H1 (cell line): ENCODE measurements around the gene TMC3. TPM values are rescaled to one million over a fixed set of nuclear protein-coding genes. Genes with fewer than 3 reads are reported as not detected.

Experiments used
- CTCF ChIA-PET: fragments of 300-600 bp; sonication (Branson Sonifier 250); formaldehyde crosslinking; loops from one replicate; lab custom pipeline; 2021; ENCODE audit not compliant: partially characterized antibody; lab: Charles Lee
- POLR2A ChIA-PET: fragments of 300-600 bp; sonication (Branson Sonifier 250); formaldehyde crosslinking; loops from one replicate; lab custom pipeline; 2021; ENCODE audit warnings: inconsistent platforms; ENCODE audit not compliant: partially characterized antibody; lab: Charles Lee
- DNase-seq, 2 experiments: peaks; one replicate each; pipeline versions ENCODE4 v3.0.0 to v3.0.0-alpha.2; 2010 to 2022; ENCODE audit warnings: low spot score in 2 of 2, low read depth in 1 of 2, mixed read lengths in 1 of 2
- FAIRE-seq: peaks from 2 replicates; lab custom pipeline; 2011; peaks lifted over from hg19 to GRCh38; lab: Jason Lieb, UNC
- H2AFZ ChIP-seq: 2 replicates; pipeline ENCODE4 v1.8.1; 2012; ENCODE audit warnings: low read length, inconsistent platforms
- H2AK5ac ChIP-seq: 2 replicates; pipeline ENCODE4 v1.6.1; 2013; ENCODE audit warnings: low read depth, low read length
- H2BK120ac ChIP-seq: replicated peaks from 2 replicates; pipeline ENCODE3; 2013; ENCODE audit warnings: low read depth, low read length, inconsistent platforms
- H2BK12ac ChIP-seq: 2 replicates; pipeline ENCODE4 v1.6.1; 2013; ENCODE audit warnings: low read depth, low read length
- H2BK15ac ChIP-seq: 2 replicates; pipeline ENCODE4 v1.6.1; 2013; ENCODE audit warnings: low read length
- H2BK20ac ChIP-seq: 2 replicates; pipeline ENCODE4 v1.6.1; 2013; ENCODE audit warnings: low read length
- H2BK5ac ChIP-seq: 2 replicates; pipeline ENCODE4 v1.6.1; 2013; ENCODE audit warnings: low read depth, low read length
- H3K14ac ChIP-seq: 2 replicates; pipeline ENCODE4 v1.6.1; 2013; ENCODE audit warnings: inconsistent platforms; ENCODE audit not compliant: insufficient read length
- H3K18ac ChIP-seq: 2 replicates; pipeline ENCODE4 v1.6.1; 2013; ENCODE audit warnings: low read length; ENCODE audit errors: extremely low read depth
- H3K23ac ChIP-seq: 2 replicates; pipeline ENCODE4 v1.6.1; 2013; ENCODE audit warnings: inconsistent platforms; ENCODE audit not compliant: insufficient read length
- H3K23me2 ChIP-seq: 2 replicates; pipeline ENCODE4 v1.6.1; 2013; ENCODE audit warnings: low read depth, low read length
- H3K27ac ChIP-seq: 2 replicates; pipeline ENCODE4 v1.6.1; 2011; ENCODE audit warnings: low read depth, low read length, inconsistent platforms
- H3K27me3 ChIP-seq, 4 experiments: replicated peaks in 1 of 4; 1 replicate in 1 of 4; 2 replicates in 3 of 4; pipeline versions ENCODE4 v1.6.1 to v1.8.1; 2011 to 2013; ENCODE audit warnings: low read length in 3 of 4, mild to moderate bottlenecking in 3 of 4, inconsistent platforms in 2 of 4, mixed read lengths in 2 of 4, moderate library complexity in 1 of 4; ENCODE audit not compliant: control insufficient read depth in 3 of 4, insufficient read depth in 3 of 4; ENCODE audit errors: extremely low read depth in 1 of 4
- H3K36me3 ChIP-seq, 4 experiments: 2 replicates each; pipeline versions ENCODE4 v1.6.1 to v1.8.1; 2011 to 2013; ENCODE audit warnings: mild to moderate bottlenecking in 4 of 4, low read length in 3 of 4, moderate library complexity in 2 of 4, control low read depth in 1 of 4, inconsistent platforms in 1 of 4; ENCODE audit not compliant: insufficient read depth in 4 of 4, control insufficient read depth in 2 of 4
- H3K4ac ChIP-seq: replicated peaks from 2 replicates; pipeline ENCODE3; 2013; ENCODE audit warnings: low read length, low read depth, mixed read lengths, inconsistent platforms; ENCODE audit not compliant: insufficient read length
- H3K4me1 ChIP-seq, 4 experiments: replicated peaks in 1 of 4; 1 replicate in 1 of 4; 2 replicates in 3 of 4; pipeline versions ENCODE4 v1.6.1 to v1.8.1; 2011 to 2013; ENCODE audit warnings: low read length in 3 of 4, inconsistent platforms in 2 of 4, mixed read lengths in 1 of 4; ENCODE audit not compliant: insufficient read depth in 4 of 4, control insufficient read depth in 3 of 4
- H3K4me2 ChIP-seq, 2 experiments: 2 replicates each; pipeline versions ENCODE4 v1.6.1 to v1.8.1; 2011 to 2013; ENCODE audit warnings: low read depth in 2 of 2, low read length in 2 of 2, control low read depth in 1 of 2, inconsistent platforms in 1 of 2, mild to moderate bottlenecking in 1 of 2; ENCODE audit not compliant: insufficient read depth in 1 of 2
- H3K4me3 ChIP-seq, 4 experiments: fragments of 200-600, 300-600 bp in 1 of 4; sonication (generic), shearing (Covaris generic), sonication (Bioruptor Twin) in 1 of 4; 2 replicates each; pipeline versions ENCODE4 v1.5.1 to v1.8.1; 2011 to 2016; ENCODE audit warnings: low read length in 4 of 4, low read depth in 3 of 4, control low read depth in 2 of 4, inconsistent platforms in 2 of 4, mild to moderate bottlenecking in 2 of 4, mixed read lengths in 1 of 4, moderate library complexity in 1 of 4; ENCODE audit not compliant: insufficient read depth in 2 of 4; ENCODE audit errors: extremely low read depth in 1 of 4
- H3K56ac ChIP-seq: replicated peaks from 2 replicates; pipeline ENCODE3; 2013; ENCODE audit warnings: low read depth, mild to moderate bottlenecking, mixed read lengths, low read length, inconsistent platforms; ENCODE audit not compliant: insufficient read length
- H3K79me1 ChIP-seq: 2 replicates; pipeline ENCODE4 v1.6.1; 2013; ENCODE audit warnings: low read depth, low read length, control low read depth
- H3K79me2 ChIP-seq, 2 experiments: 2 replicates each; pipeline versions ENCODE4 v1.6.1 to v1.8.1; 2012 to 2013; ENCODE audit warnings: low read length in 2 of 2, mild to moderate bottlenecking in 2 of 2, inconsistent platforms in 1 of 2; ENCODE audit not compliant: insufficient read depth in 2 of 2, control insufficient read depth in 1 of 2
- H3K9ac ChIP-seq, 4 experiments: replicated peaks in 1 of 4; 1 replicate in 1 of 4; 2 replicates in 3 of 4; pipeline versions ENCODE4 v1.6.1 to v1.8.1; 2011 to 2013; ENCODE audit warnings: low read depth in 3 of 4, low read length in 3 of 4, control low read depth in 2 of 4, mild to moderate bottlenecking in 2 of 4, moderate library complexity in 2 of 4, inconsistent platforms in 1 of 4; ENCODE audit errors: extremely low read depth in 1 of 4
- H3K9me3 ChIP-seq, 2 experiments: 2 replicates each; pipeline versions ENCODE4 v1.6.1 to v1.8.1; 2012 to 2013; ENCODE audit warnings: mild to moderate bottlenecking in 2 of 2, moderate library complexity in 2 of 2, control low read depth in 1 of 2, inconsistent platforms in 1 of 2, low read depth in 1 of 2, low read length in 1 of 2, mixed read lengths in 1 of 2; ENCODE audit not compliant: insufficient read depth in 2 of 2
- H4K20me1 ChIP-seq, 2 experiments: replicated peaks in 1 of 2; 2 replicates each; pipeline versions ENCODE3 to v1.8.1; 2011 to 2013; ENCODE audit warnings: inconsistent platforms in 2 of 2, low read length in 2 of 2, mild to moderate bottlenecking in 1 of 2; ENCODE audit not compliant: insufficient read depth in 2 of 2, control insufficient read depth in 1 of 2
- H4K5ac ChIP-seq: 2 replicates; pipeline ENCODE4 v1.6.1; 2013; ENCODE audit warnings: low read length, low read depth, mixed read lengths, inconsistent platforms; ENCODE audit not compliant: insufficient read length
- H4K8ac ChIP-seq: 2 replicates; pipeline ENCODE4 v1.8.0; 2013; ENCODE audit warnings: mild to moderate bottlenecking, moderate library complexity, low read length, inconsistent platforms; ENCODE audit not compliant: insufficient read depth; ENCODE audit errors: extremely low read depth
- H4K91ac ChIP-seq: replicated peaks from 2 replicates; pipeline ENCODE3; 2013; ENCODE audit warnings: low read length, mixed read lengths, inconsistent platforms; ENCODE audit not compliant: insufficient read length
- ASH2L ChIP-seq: fragments of 200-600, 300-600 bp; sonication (generic); IDR thresholded peaks from one replicate; pipeline ENCODE4 v1.7.1; 2017; ENCODE audit warnings: low read length
- CBX5 ChIP-seq: fragments of 300-800, 300-1000 bp; sonication (generic); IDR thresholded peaks from 2 replicates; pipeline ENCODE4 v1.7.1; 2016; ENCODE audit warnings: antibody characterized with exemption, low read length, low read depth
- EGR1 ChIP-seq: IDR thresholded peaks from 2 replicates; pipeline ENCODE4 v1.6.1; 2011; ENCODE audit warnings: low read depth, low read length, borderline replicate concordance
- GTF2F1 ChIP-seq: IDR thresholded peaks from 2 replicates; pipeline ENCODE4 v1.6.1; 2012; ENCODE audit warnings: low read depth, low read length, improper control_type of control experiment, borderline replicate concordance
- KDM1A ChIP-seq: fragments of 200-600, 300-600 bp; sonication (generic); IDR thresholded peaks from 2 replicates; pipeline ENCODE4 v1.7.1; 2016; ENCODE audit warnings: mild to moderate bottlenecking, low read length, borderline replicate concordance
- KDM4A ChIP-seq: IDR thresholded peaks from one replicate; pipeline ENCODE4 v1.7.1; 2012; ENCODE audit warnings: low read depth, mild to moderate bottlenecking, moderate library complexity, low read length, inconsistent platforms; ENCODE audit not compliant: severe bottlenecking
- MAFK ChIP-seq: IDR thresholded peaks from 2 replicates; pipeline ENCODE4 v1.6.1; 2012; ENCODE audit warnings: low read depth, mild to moderate bottlenecking, improper control_type of control experiment, low read length
- NANOG ChIP-seq: IDR thresholded peaks from 2 replicates; pipeline ENCODE4 v1.6.1; 2011; ENCODE audit warnings: low read length, low read depth, mild to moderate bottlenecking, inconsistent platforms; ENCODE audit not compliant: insufficient read depth, poor library complexity, severe bottlenecking
- NRF1 ChIP-seq: IDR thresholded peaks from 2 replicates; pipeline ENCODE4 v1.6.1; 2011; ENCODE audit warnings: mild to moderate bottlenecking, low read depth, low read length, improper control_type of control experiment
- RFX5 ChIP-seq: IDR thresholded peaks from 2 replicates; pipeline ENCODE4 v1.6.1; 2011; ENCODE audit warnings: low read depth, low read length, improper control_type of control experiment, borderline replicate concordance
- SAP30 ChIP-seq: fragments of 300-600 bp; sonication (generic); IDR thresholded peaks from 2 replicates; pipeline ENCODE4 v1.7.1; 2012; ENCODE audit warnings: low read length, moderate library complexity, mild to moderate bottlenecking, inconsistent platforms; ENCODE audit not compliant: insufficient read depth, insufficient replicate concordance
- SIN3A ChIP-seq, 2 experiments: IDR thresholded peaks in 1 of 2; conservative IDR thresholded peaks in 1 of 2; 2 replicates each; pipeline ENCODE4 v1.6.1; 2011 to 2012; ENCODE audit warnings: low read length in 2 of 2, improper control_type of control experiment in 1 of 2, low read depth in 1 of 2, mild to moderate bottlenecking in 1 of 2
- SP2 ChIP-seq: IDR thresholded peaks from 2 replicates; pipeline ENCODE4 v1.6.1; 2012; ENCODE audit warnings: mild to moderate bottlenecking, low read length, inconsistent platforms
- TEAD4 ChIP-seq: IDR thresholded peaks from 2 replicates; pipeline ENCODE4 v1.6.1; 2012; ENCODE audit warnings: low read depth, low read length, inconsistent platforms, mixed read lengths
- WGBS, 2 experiments: shearing (Covaris generic) in 1 of 2; methylation state at CpG; one replicate each; pipeline versions ENCODE4 v1.1.6 to v1.1.7; 2013 to 2015; ENCODE audit warnings: low lambda C conversion rate in 2 of 2, mixed read lengths in 2 of 2, inconsistent platforms in 1 of 2, low coverage in 1 of 2, missing lambda C conversion rate in 1 of 2; ENCODE audit not compliant: insufficient replicate concordance in 2 of 2, insufficient coverage in 1 of 2, insufficient read length in 1 of 2; ENCODE audit errors: extremely low coverage in 1 of 2, missing lambda C conversion rate in 1 of 2; 5-methylcytosine and 5-hydroxymethylcytosine counted together
- polyA plus RNA-seq, 7 experiments: library from polyadenylated mRNA; depleted of rRNA in 3 of 7; stranded (reverse) in 5 of 7; unstranded in 2 of 7; fragments of >200 nt in 5 of 7; fragments of 200-250 nt in 2 of 7; gene quantifications; 1 replicate in 5 of 7; 2 replicates in 1 of 7; 4 replicates in 1 of 7; pipeline versions ENCODE4 v1.2.1 to v1.2.3, GENCODE V29; 2011 to 2013; ENCODE audit warnings: missing spikeins in 2 of 7, mixed read lengths in 2 of 7
- total RNA-seq: library from RNA; stranded (reverse); fragmentation: NEBNext Ultra II Directional; extraction: Animal tissue kit (Norgen Biotek cat#: 25700); gene quantifications from 2 replicates; pipeline ENCODE4 v1.2.1, GENCODE V29; 2021

The TMC3 gene
- total and polyA plus RNA-seq, 2 of the 8 experiments (the other 6 are each of a cell fraction or from before 2014, with no cell fraction given) = not detected

DNA sequence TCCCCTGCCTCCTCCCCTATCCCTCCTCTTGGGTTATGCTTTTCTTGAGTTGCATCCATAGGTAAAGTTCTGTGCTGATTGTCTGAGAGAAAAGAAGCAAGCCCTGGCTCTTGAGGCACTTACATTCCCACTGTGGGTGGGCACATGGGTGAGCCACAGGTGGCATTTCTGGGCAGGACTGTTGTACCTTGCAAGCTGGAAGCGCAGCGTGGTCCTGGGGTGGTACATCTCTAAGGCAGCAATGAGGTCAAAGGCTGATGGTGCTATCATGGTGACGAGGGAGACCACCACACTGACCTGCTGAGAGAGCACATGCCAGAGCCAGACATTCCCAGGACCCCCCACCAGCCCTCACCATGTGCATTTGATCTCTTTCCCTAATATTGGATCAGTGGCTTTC lies 24.7 kb downstream of the TMC3 start:
- H3K27ac ChIP-seq = no peak overlapping the region
- no peaks in the 10 kb centered on the region for H3K27me3 ChIP-seq
- no peak overlapping the region for H2AFZ ChIP-seq
- no peak overlapping the region for H3K4ac ChIP-seq
- no peak overlapping the region for H4K91ac ChIP-seq
- FAIRE-seq (no peak), DNase-seq (no peak)
- H2BK5ac ChIP-seq = no peak overlapping the region
- H3K4me1 ChIP-seq = no peaks in the 10 kb centered on the region
- H4K5ac ChIP-seq = no peak overlapping the region
- no peak overlapping the region for H2BK120ac ChIP-seq
- no peak overlapping the region for H2AK5ac ChIP-seq
- no peak overlapping the region for H3K23ac ChIP-seq
- no peaks in the 10 kb centered on the region for H3K79me1 ChIP-seq
- 95% methylated on average over 3 of the region's 3 CpGs; no CpG with 5 or more reads in 1 of the 2 experiments for WGBS, 2 experiments
- H3K36me3 ChIP-seq = no peaks in the 10 kb centered on the region
- ChIA-PET POLR2A (no interaction called here), CTCF (no interaction called here)
- no peaks in the 10 kb centered on the region for H3K79me2 ChIP-seq
- H3K23me2 ChIP-seq = no peaks in the 10 kb centered on the region
- no peak overlapping the region for H2BK15ac ChIP-seq
- H3K4me3 ChIP-seq = no peak overlapping the region
- H3K9me3 ChIP-seq = no peaks in the 10 kb centered on the region
- no peak overlapping the region for H3K4me2 ChIP-seq
- no peak overlapping the region for H2BK20ac ChIP-seq
- no peak overlapping the region for H3K14ac ChIP-seq
- no peak overlapping the region for H3K56ac ChIP-seq
- H3K9ac ChIP-seq = no peak overlapping the region
- no peak overlapping the region for H3K18ac ChIP-seq
- no peaks in the 10 kb centered on the region for H4K20me1 ChIP-seq
- no peak overlapping the region for H2BK12ac ChIP-seq
- H4K8ac ChIP-seq = peak overlapping the region; percentile 4; the same call in 1 of the 2 replicates
- TF ChIP-seq MAFK (no peak), NANOG (no peak), SAP30 (no peak), ASH2L (no peak), CBX5 (no peak), TEAD4 (no peak), GTF2F1 (no peak), RFX5 (no peak), KDM4A (no peak), KDM1A (no peak), EGR1 (no peak), SP2 (no peak), NRF1 (no peak), SIN3A (conservative IDR thresholded peaks at IDR 0.05 in 1 of 2, IDR thresholded peaks at IDR 0.05 in 1 of 2; ENCODE audit: low read depth in 1 of 2, low read length in 2 of 2) (no peak)
